Karpas-422 (cell line): Measurements from ENCODE around the gene SPDEF. TPM values are rescaled to one million over a fixed set of nuclear protein-coding genes. Genes with fewer than 3 reads are reported as not detected.

ENCODE experiments used
- DNase-seq: peaks from one replicate; pipeline ENCODE4 v3.0.0-alpha.2; 2015
- H2AFZ ChIP-seq: fragments of 200-600 bp; sonication (generic); 2 replicates; pipeline ENCODE4 v1.6.1; 2014; ENCODE audit warnings: antibody characterized with exemption, low read length, mixed read lengths
- H3K27ac ChIP-seq: fragments of 200-600 bp; sonication (generic); 2 replicates; pipeline ENCODE4 v1.5.1; 2014; ENCODE audit warnings: mild to moderate bottlenecking, low read length, moderate library complexity
- H3K27me3 ChIP-seq: fragments of 200-600 bp; sonication (generic); 2 replicates; pipeline ENCODE4 v1.6.1; 2014; ENCODE audit warnings: low read length, mixed read lengths
- H3K36me3 ChIP-seq: fragments of 200-600 bp; sonication (generic); 2 replicates; pipeline ENCODE4 v1.6.1; 2014; ENCODE audit warnings: low read length, mixed read lengths; ENCODE audit not compliant: insufficient read depth
- H3K4me1 ChIP-seq: fragments of 200-600 bp; sonication (generic); 2 replicates; pipeline ENCODE4 v1.6.1; 2014; ENCODE audit warnings: mild to moderate bottlenecking, low read length, mixed read lengths
- H3K4me2 ChIP-seq: fragments of 200-600 bp; sonication (generic); 2 replicates; pipeline ENCODE4 v1.6.1; 2014; ENCODE audit warnings: low read length, low read depth, mild to moderate bottlenecking; ENCODE audit not compliant: poor library complexity, severe bottlenecking
- H3K4me3 ChIP-seq: fragments of 200-600 bp; sonication (generic); 2 replicates; pipeline ENCODE4 v1.5.1; 2014; ENCODE audit warnings: mild to moderate bottlenecking, antibody characterized with exemption, low read length, mixed read lengths
- H3K79me2 ChIP-seq: fragments of 200-600 bp; sonication (generic); 2 replicates; pipeline ENCODE4 v1.6.1; 2014; ENCODE audit warnings: mild to moderate bottlenecking, low read length, mixed read lengths
- H3K9ac ChIP-seq: fragments of 200-600 bp; sonication (generic); 2 replicates; pipeline ENCODE4 v1.6.0; 2014; ENCODE audit warnings: low read length
- H3K9me2 ChIP-seq: fragments of 200-600 bp; sonication (generic), shearing (Covaris generic); replicated peaks from 2 replicates; pipeline ENCODE4 v1.6.0; 2014; ENCODE audit warnings: mild to moderate bottlenecking, low read length, moderate library complexity; ENCODE audit not compliant: insufficient read depth
- H3K9me3 ChIP-seq: fragments of 300-700, 200-600 bp; sonication (generic); 2 replicates; pipeline ENCODE4 v1.6.1; 2014; ENCODE audit warnings: low read length, mixed read lengths
- H4K20me1 ChIP-seq: fragments of 200-600 bp; sonication (generic); 2 replicates; pipeline ENCODE4 v1.6.1; 2014; ENCODE audit warnings: mild to moderate bottlenecking, antibody characterized with exemption, low read length, low read depth; ENCODE audit not compliant: insufficient read depth
- total RNA-seq: library from RNA; depleted of rRNA; stranded (reverse); fragments of >200 nt; shearing (Covaris generic); gene quantifications from 2 replicates; pipeline ENCODE4 v1.2.3, GENCODE V29; 2014; ENCODE audit warnings: low replicate concordance

Gene SPDEF
- total RNA-seq, 1 experiment from 2014 or later = not detected

DNA sequence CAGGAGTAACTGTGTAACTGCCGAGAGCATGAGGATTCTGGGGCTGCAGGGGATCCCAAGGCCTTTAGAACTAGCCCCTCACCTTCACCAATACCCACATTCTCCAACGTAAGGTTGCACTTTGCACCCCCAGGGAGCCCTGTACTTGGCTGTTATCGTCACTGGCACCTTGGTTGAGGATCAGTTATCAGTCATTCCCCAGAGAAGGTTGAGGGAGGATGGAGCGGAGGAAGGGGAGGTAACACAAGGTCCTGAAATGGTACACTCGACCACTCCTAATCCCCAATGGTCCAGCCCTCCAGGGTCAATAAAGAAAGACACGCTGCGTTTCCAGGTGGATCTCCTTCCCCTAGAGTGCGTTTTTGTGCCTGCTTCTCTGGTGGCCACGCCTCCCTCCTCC, 1.1 kb upstream of the SPDEF start:
- DNase-seq = no peak
- Histone ChIP-seq H3K9ac (no peak overlapping the region), H3K36me3 (no peaks in the 10 kb centered on the region), H3K4me2 (no peak overlapping the region), H3K27me3 (no peaks in the 10 kb centered on the region), H4K20me1 (no peaks in the 10 kb centered on the region), H3K9me3 (no peaks in the 10 kb centered on the region), H3K9me2 (no peaks in the 10 kb centered on the region), H3K27ac (no peak overlapping the region), H3K4me1 (no peaks in the 10 kb centered on the region), H2AFZ (no peak overlapping the region), H3K4me3 (no peak overlapping the region), H3K79me2 (no peaks in the 10 kb centered on the region)

DNA sequence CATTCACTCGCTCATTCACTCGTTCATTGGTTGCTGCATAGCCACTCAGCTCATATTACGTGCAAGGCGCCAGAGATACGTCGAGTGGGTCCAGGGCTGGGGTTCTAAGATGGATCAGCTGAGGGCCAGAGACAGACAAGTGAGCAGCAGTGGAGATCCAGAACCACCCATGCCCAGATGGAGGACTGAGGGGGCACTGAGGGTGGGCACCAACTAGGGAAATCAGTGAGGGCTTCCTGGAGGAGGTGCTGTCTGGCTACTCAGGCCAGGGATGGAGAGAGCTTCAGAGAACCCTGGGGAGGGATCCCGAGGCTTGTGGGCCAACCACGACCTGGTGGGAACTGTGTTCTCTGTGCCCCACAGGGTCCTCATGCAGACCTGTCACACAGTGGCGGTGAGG, 364 bp upstream of the SPDEF start:
- H3K79me2 ChIP-seq = no peaks in the 10 kb centered on the region
- no peaks in the 10 kb centered on the region for H4K20me1 ChIP-seq
- no peaks in the 10 kb centered on the region for H3K9me2 ChIP-seq
- no peak for DNase-seq
- no peak overlapping the region for H3K27ac ChIP-seq
- no peak overlapping the region for H3K4me2 ChIP-seq
- no peaks in the 10 kb centered on the region for H3K36me3 ChIP-seq
- no peaks in the 10 kb centered on the region for H3K9me3 ChIP-seq
- H3K27me3 ChIP-seq = no peaks in the 10 kb centered on the region
- H3K4me1 ChIP-seq = no peaks in the 10 kb centered on the region
- no peak overlapping the region for H3K4me3 ChIP-seq
- no peak overlapping the region for H3K9ac ChIP-seq
- no peak overlapping the region for H2AFZ ChIP-seq

DNA sequence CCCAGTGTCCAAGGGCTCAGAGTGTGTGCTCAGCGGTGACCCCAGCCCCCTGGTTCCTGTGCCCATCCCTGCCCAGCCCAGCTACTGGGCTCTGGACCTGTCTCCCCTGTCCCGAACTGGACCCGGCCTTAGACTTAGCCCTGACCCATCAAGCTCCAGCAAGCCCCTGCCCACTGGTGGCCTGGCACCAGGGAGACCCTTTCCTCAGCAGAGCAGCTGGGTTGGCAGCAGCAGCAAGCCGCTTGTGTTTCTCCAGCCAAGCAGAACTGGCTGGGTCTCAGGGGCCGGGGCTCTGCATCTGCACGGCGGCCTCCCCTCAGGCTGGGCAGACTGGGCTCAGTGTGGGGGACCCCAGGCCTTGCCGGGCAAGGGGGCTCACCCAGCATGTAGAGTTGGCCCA, 801 bp downstream of the SPDEF start:
- H3K27me3 ChIP-seq = no peaks in the 10 kb centered on the region
- no peaks in the 10 kb centered on the region for H3K9me3 ChIP-seq
- H3K4me1 ChIP-seq = no peaks in the 10 kb centered on the region
- no peak for DNase-seq
- H3K27ac ChIP-seq = no peak overlapping the region
- no peaks in the 10 kb centered on the region for H3K9me2 ChIP-seq
- H3K4me2 ChIP-seq = no peak overlapping the region
- no peaks in the 10 kb centered on the region for H4K20me1 ChIP-seq
- H3K79me2 ChIP-seq = no peaks in the 10 kb centered on the region
- no peak overlapping the region for H3K4me3 ChIP-seq
- no peaks in the 10 kb centered on the region for H3K36me3 ChIP-seq
- no peak overlapping the region for H2AFZ ChIP-seq
- H3K9ac ChIP-seq = no peak overlapping the region

DNA sequence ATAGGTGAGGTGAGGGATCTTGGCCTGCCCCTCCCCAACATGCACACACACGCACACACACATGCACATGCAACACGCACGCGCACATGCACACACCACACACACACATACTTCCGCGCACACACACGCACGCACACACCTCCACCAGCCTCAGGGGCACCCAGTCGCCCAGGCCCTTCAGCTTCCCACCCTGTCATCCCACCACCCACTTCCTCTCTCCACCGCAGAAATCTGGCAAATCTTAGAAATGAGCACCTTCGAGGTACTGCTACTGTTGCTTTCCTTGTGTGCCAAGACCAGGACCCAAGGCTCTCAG, 1.2 kb downstream of the SPDEF start:
- H3K9me2 ChIP-seq = no peaks in the 10 kb centered on the region
- no peak overlapping the region for H2AFZ ChIP-seq
- DNase-seq = no peak
- no peak overlapping the region for H3K4me3 ChIP-seq
- H3K36me3 ChIP-seq = no peaks in the 10 kb centered on the region
- no peaks in the 10 kb centered on the region for H4K20me1 ChIP-seq
- H3K79me2 ChIP-seq = no peaks in the 10 kb centered on the region
- no peak overlapping the region for H3K27ac ChIP-seq
- H3K4me2 ChIP-seq = no peak overlapping the region
- no peaks in the 10 kb centered on the region for H3K27me3 ChIP-seq
- no peak overlapping the region for H3K9ac ChIP-seq
- no peaks in the 10 kb centered on the region for H3K9me3 ChIP-seq
- no peaks in the 10 kb centered on the region for H3K4me1 ChIP-seq

DNA sequence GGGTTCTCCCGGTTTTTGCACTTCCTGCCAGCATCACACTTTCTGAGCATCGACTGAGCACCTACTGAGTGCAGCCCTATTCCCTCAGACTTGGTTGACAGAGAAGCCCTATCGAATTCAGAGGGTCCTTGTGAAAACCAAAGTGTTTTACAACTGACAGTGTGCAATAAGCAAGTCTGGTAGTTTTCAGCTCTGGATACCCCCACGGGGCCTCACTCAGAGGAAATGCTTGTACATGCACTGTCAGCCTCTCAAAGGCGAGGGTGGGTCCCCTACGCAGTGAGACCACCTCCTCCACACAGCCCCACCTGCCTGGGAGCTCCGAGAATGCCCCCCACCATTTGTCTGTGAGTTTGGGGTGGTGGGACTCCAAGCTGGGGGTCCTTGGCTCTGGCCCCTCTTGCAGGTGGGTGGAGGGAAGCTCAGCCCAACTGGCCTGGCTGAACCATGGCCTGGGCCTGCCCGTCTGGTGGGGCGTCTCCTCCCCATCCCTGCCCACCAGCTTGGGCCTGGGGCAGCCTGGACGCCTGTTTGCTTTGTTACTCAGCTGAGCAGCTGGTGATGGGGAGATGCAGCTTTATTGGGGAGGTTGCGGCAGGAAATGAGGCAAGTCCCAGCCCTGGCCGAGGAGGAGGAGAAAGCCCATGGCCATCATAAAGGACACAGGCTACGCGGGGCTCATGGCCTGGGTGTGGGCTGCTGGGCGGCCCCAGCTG, 1.7 kb downstream of the SPDEF start:
- Histone ChIP-seq H3K4me1 (no peaks in the 10 kb centered on the region), H3K9me2 (no peaks in the 10 kb centered on the region), H3K4me2 (no peak overlapping the region), H3K9me3 (no peaks in the 10 kb centered on the region), H3K9ac (no peak overlapping the region), H3K79me2 (no peaks in the 10 kb centered on the region), H3K4me3 (no peak overlapping the region), H3K27me3 (no peaks in the 10 kb centered on the region), H2AFZ (no peak overlapping the region), H3K27ac (no peak overlapping the region), H3K36me3 (no peaks in the 10 kb centered on the region), H4K20me1 (no peaks in the 10 kb centered on the region)
- DNase-seq = no peak

DNA sequence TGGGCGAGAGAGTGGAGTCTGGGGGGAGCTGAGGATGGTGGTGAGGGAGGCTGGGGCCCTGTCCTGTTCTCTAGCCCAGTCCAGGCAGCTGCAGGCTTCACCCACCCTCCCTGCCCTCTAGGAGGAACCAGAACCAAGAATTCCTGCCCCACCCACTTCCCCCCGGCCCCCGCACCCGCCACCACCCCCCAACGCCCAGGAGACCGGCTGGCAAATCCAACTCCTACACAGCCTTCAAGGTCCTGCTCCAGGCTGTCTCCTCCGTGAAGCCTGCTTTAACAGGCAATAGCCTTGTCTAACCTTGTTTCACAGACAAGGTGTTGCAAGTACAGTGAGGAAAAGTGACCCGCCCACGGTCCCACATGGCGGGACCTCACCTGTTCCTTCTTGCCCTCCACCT, 2.4 kb downstream of the SPDEF start:
- H3K4me1 ChIP-seq = no peaks in the 10 kb centered on the region
- no peak overlapping the region for H2AFZ ChIP-seq
- H4K20me1 ChIP-seq = no peaks in the 10 kb centered on the region
- H3K4me3 ChIP-seq = no peak overlapping the region
- no peak overlapping the region for H3K4me2 ChIP-seq
- H3K9ac ChIP-seq = no peak overlapping the region
- H3K27me3 ChIP-seq = no peaks in the 10 kb centered on the region
- no peak for DNase-seq
- no peaks in the 10 kb centered on the region for H3K9me3 ChIP-seq
- H3K27ac ChIP-seq = no peak overlapping the region
- no peaks in the 10 kb centered on the region for H3K9me2 ChIP-seq
- no peaks in the 10 kb centered on the region for H3K79me2 ChIP-seq
- H3K36me3 ChIP-seq = no peaks in the 10 kb centered on the region

DNA sequence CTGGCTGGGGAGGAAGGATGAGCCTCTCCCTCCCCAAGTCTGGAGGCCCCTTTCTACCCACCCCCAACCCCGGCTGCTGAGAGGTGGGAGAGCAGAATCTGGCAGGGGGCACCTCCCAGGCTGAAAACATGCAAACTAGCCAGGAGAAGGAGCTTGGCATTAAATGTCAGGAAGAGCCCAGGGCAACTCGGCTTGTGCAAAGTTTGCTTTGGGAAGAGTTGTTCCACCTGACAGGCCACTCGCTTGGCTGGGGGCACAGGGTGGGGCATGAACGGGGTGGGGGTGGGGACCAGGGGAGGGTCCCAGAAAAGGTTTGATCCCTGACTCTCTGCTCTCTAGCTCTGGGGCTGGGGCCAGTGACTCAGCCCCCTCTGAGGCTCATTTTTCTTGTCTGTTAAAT, 3.0 kb downstream of the SPDEF start:
- Histone ChIP-seq H3K27me3 (no peaks in the 10 kb centered on the region), H3K27ac (no peak overlapping the region), H3K9me3 (no peaks in the 10 kb centered on the region), H3K79me2 (no peaks in the 10 kb centered on the region), H3K36me3 (no peaks in the 10 kb centered on the region), H3K9ac (no peak overlapping the region), H3K4me1 (no peaks in the 10 kb centered on the region), H3K4me2 (no peak overlapping the region), H3K9me2 (no peaks in the 10 kb centered on the region), H3K4me3 (no peak overlapping the region), H4K20me1 (no peaks in the 10 kb centered on the region), H2AFZ (no peak overlapping the region)
- no peak for DNase-seq

DNA sequence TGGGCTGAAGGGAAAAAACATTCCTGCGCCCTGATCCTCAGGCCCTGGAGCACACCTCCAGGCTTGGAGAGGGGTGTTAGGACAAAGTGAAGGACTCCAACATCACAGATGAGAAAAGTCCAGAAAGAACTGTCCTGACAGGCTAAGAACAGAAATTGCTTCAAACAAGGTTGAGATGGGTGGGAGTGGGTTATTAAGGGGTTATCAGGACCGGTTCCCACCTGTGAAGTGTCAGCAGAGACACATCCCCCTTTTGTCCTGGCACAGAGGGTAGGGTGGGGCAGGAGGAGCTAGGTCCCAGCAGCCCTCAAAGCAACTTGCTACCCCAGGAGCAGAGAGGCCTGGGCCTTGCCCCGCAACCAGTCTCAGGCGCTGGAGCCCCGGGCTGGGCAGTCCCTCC, 3.5 kb downstream of the SPDEF start:
- no peak overlapping the region for H3K9ac ChIP-seq
- no peak for DNase-seq
- H3K36me3 ChIP-seq = no peaks in the 10 kb centered on the region
- no peaks in the 10 kb centered on the region for H3K27me3 ChIP-seq
- no peaks in the 10 kb centered on the region for H4K20me1 ChIP-seq
- no peaks in the 10 kb centered on the region for H3K9me3 ChIP-seq
- no peaks in the 10 kb centered on the region for H3K9me2 ChIP-seq
- H3K4me2 ChIP-seq = no peak overlapping the region
- no peaks in the 10 kb centered on the region for H3K4me1 ChIP-seq
- no peak overlapping the region for H2AFZ ChIP-seq
- H3K27ac ChIP-seq = no peak overlapping the region
- H3K79me2 ChIP-seq = no peaks in the 10 kb centered on the region
- H3K4me3 ChIP-seq = no peak overlapping the region

DNA sequence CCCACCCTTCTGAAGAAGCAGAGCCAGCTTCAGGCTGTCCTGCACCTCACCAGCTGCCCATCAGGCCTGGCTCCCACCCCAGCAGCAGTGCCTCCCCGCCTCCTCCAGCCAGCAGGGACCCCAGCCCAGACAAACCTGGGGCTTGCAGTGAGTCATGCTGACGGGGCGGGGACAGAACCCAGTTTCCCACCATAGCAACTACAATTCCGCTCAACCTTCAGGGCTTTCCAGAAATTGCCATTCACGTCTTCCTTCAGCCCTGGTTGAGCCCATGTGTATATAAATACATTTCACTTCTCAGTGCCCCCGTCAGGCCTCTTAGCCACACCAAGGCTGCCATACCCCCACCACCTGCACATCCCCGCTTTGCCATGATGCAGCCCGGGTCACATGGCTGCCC, 4.4 kb downstream of the SPDEF start:
- Histone ChIP-seq H3K36me3 (no peaks in the 10 kb centered on the region), H3K9ac (no peak overlapping the region)

More for the DNA sequence above, 4.4 kb downstream of the SPDEF start:
- H3K4me3 ChIP-seq = no peak overlapping the region
- no peak overlapping the region for H2AFZ ChIP-seq
- no peaks in the 10 kb centered on the region for H3K4me1 ChIP-seq
- H3K9me2 ChIP-seq = no peaks in the 10 kb centered on the region
- no peak for DNase-seq
- H3K9me3 ChIP-seq = no peaks in the 10 kb centered on the region
- H3K27ac ChIP-seq = no peak overlapping the region
- H3K79me2 ChIP-seq = no peaks in the 10 kb centered on the region
- no peaks in the 10 kb centered on the region for H3K27me3 ChIP-seq
- H4K20me1 ChIP-seq = no peaks in the 10 kb centered on the region
- no peak overlapping the region for H3K4me2 ChIP-seq
